Omental fat pad (tissue), 4 donors: ENCODE results near the gene EDIL3. TPM values are rescaled to one million over a fixed set of nuclear protein-coding genes. Genes with fewer than 3 reads are reported as not detected.

Experiments used
- ATAC-seq: fragments of 150-250 bp; one replicate; pipeline ENCODE4 v1.9.1; 2016; ENCODE audit warnings: mild to moderate bottlenecking, moderate library complexity; ENCODE audit not compliant: low FRiP score
- DNase-seq: peaks from one replicate; pipeline ENCODE4 v3.0.0-alpha.2; 2019; ENCODE audit warnings: low spot score
- CTCF ChIP-seq, 3 donors: fragments of 450-650 bp; IDR thresholded peaks; one replicate each; pipeline ENCODE4 v1.5.1; 2016 to 2017; ENCODE audit warnings: antibody characterized with exemption in 3 of 3, mild to moderate bottlenecking in 3 of 3, moderate library complexity in 2 of 3
- total RNA-seq, 4 donors: library from RNA; depleted of rRNA; stranded (reverse); fragments of >200 nt; gene quantifications; one replicate each; pipeline ENCODE4 v1.1.0, GENCODE V29; 2016

EDIL3 gene
- total RNA-seq, 4 donors from 2014 or later, result 2.3 to 22.4 (median 4.2) TPM

GRCh38 chr5:84125216-84125615 lies 259.5 kb downstream of the EDIL3 start:
- no peak for ATAC-seq
- no peak for TF ChIP-seq CTCF (IDR thresholded peaks at IDR 0.05)
- no peak for DNase-seq

- TF ChIP-seq CTCF (IDR thresholded peaks at IDR 0.05), result no peak
These were observed 265.4 kb downstream of the EDIL3 start for GRCh38 chr5:84119252-84119651.

GRCh38 chr5:84118551-84118950 lies 266.1 kb downstream of the EDIL3 start:
- TF ChIP-seq CTCF (IDR thresholded peaks at IDR 0.05), result no peak
- ATAC-seq, result no peak
- no peak for DNase-seq

More at GRCh38 chr5:84119252-84119651, 265.4 kb downstream of the EDIL3 start:
- no peak for ATAC-seq
- DNase-seq, result no peak

- no peak for TF ChIP-seq CTCF (IDR thresholded peaks at IDR 0.05)
- DNase-seq (no peak), ATAC-seq (no peak)
These were observed 269.0 kb downstream of the EDIL3 start for GRCh38 chr5:84115727-84116126.

GRCh38 chr5:84113246-84114105 lies 271.2 kb downstream of the EDIL3 start:
- TF ChIP-seq CTCF (IDR thresholded peaks at IDR 0.05), result no peak
- DNase-seq, result no peak
- ATAC-seq, result no peak

- no peak for ATAC-seq
- TF ChIP-seq CTCF (IDR thresholded peaks at IDR 0.05), result no peak
- DNase-seq, result no peak
These were observed 291.9 kb downstream of the EDIL3 start for GRCh38 chr5:84092738-84093137.
